HG03442 (cell line): Measurements from ENCODE around the gene CGN.
A peak's percentile ranks its signal among the peaks of the same experiment; 100 is the strongest.
"Not testable (repeated sequence)": the region's sequence is repeated elsewhere in the genome, so short reads cannot be mapped to it uniquely, and the experiment has no call there.

Source experiments
- ATAC-seq: cut with Tn5 transposase; IDR thresholded peaks from one replicate; pipeline ENCODE4 v1.9.1; 2021; ENCODE audit warnings: mild to moderate bottlenecking, moderate library complexity; ENCODE audit not compliant: unreplicated experiment

Gene CGN

DNA sequence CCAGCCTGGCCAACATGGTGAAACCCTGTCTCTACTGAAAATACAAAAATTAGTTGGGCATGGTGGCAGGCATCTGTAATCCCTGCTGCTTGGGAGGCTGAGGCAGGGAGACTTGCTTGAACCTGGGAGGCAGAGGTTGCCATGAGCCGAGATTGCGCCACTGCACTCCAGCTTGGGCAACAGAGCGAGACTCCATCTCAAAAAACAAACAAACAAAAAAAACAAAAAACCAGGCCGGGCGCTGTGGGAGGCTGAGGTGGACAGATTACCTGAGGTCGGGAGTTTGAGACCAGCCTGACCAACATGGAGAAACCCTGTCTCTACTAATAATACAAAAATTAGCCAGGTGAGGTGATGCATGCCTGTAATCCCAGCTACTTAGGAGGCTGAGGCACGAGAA is 11.2 kb downstream of the CGN start:
- ATAC-seq: not testable (repeated sequence)

DNA sequence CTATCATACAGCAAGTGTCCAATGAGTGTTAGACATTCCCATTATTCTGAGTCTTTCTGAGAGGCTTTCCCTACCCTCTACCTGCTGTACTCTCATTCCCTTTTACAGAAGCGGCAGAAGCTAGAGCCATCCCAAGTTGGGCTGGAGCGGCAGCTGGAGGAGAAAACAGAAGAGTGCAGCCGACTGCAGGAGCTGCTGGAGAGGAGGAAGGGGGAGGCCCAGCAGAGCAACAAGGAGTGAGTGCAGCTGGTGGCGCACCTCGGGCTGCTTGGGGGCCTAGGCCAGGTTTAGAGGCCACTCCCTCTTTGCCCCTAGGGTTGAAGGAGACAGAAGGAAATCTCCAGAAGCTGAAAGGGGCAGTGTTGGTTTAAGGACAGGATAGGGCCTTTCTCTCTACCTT is 12.1 kb downstream of the CGN start:
- no peak for ATAC-seq

DNA sequence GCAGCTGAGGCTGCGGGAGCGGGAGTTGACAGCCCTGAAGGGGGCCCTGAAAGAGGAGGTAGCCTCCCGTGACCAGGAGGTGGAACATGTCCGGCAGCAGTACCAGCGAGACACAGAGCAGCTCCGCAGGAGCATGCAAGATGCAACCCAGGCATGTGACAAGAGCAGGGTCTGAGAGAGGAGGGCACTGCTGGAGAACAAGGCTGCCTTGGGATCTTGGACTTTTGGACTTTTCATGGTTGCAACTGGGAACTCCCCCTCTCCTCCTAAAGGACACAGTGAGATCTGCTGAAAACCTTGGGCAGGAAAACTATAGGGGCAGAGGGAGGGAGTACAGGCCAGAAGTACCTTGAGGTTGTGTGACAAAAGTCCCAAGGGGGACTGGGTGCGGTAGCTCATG is 13.5 kb downstream of the CGN start:
- no peak for ATAC-seq

DNA sequence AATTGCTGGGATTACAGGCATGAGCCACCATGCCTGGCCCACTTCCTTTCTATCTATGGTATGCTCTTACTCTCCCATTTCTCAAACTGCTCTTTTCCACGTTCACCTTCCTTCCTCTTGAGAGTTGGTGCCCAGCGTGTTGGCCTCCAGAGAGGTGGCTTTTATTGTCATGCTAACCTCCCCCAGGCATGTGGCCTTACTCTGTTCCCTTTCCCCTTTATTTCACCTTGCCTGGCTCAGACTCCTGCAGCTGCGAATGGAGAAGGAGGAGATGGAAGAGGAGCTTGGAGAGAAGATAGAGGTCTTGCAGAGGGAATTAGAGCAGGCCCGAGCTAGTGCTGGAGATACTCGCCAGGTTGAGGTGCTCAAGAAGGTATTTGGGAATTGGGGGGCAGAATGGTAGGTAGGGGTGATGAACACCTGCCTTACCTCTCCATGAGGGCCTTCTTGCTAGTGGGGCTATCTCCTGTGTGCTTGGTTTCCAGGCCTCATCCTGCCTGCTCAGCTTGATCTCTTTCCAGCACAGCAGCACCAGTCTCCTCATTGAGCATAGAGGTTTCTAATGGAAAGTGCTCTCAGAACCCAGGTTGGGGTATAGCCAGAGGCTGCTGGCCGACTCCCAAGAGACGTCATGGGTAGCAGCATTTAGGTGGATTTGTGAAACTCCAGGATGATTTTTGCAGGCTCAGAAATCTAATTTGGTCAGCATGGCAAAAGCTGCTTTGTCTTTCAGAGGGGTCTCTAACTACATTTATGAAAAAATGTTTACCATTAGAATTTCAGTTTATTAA is 15.7 kb downstream of the CGN start:
- no peak for ATAC-seq

DNA sequence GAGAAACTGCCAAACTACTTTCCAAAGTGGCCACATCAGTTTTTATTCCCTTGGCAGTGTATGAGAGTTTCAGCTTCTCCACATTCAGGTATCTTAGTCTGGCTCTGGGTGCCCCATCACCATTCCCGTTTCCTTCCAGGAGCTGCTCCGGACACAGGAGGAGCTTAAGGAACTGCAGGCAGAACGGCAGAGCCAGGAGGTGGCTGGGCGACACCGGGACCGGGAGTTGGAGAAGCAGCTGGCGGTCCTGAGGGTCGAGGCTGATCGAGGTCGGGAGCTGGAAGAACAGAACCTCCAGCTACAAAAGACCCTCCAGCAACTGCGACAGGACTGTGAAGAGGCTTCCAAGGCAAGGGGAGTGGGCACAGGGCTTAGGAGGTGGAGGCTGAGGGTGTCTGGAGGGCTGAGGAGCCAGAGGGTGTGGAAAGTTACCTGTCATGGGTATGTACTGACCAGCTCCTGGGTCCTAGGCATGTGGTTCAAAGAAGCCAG is 18.1 kb downstream of the CGN start:
- no peak for ATAC-seq

GRCh38 chr1:151529781-151530180 is 18.6 kb downstream of the CGN start:
- ATAC-seq: no peak

DNA sequence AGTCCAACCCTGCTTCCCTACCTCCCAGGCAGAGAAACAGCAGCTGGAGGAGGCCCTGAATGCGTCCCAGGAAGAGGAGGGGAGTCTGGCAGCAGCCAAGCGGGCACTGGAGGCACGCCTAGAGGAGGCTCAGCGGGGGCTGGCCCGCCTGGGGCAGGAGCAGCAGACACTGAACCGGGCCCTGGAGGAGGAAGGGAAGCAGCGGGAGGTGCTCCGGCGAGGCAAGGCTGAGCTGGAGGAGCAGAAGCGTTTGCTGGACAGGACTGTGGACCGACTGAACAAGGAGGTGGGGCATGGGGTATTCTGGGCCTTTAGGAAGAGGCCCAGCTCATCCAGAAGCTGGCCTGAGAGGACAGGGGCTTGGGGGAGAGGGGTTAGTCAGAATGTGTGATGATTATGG is 19.3 kb downstream of the CGN start:
- ATAC-seq: no peak

DNA sequence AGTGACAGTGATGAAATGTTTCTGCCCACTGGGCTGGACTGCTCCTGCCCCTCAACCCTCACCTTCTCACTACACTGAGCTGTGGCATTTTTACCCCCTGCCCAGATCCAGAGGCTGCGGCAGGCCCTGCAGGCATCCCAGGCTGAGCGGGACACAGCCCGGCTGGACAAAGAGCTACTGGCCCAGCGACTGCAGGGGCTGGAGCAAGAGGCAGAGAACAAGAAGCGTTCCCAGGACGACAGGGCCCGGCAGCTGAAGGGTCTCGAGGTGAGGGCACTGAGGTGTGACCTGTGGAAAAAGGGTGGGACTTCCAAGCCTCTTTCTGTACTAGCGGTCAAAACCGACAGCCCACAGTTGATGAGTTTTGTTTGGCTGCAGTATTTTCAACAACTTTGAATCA is 22.7 kb downstream of the CGN start:
- no peak for ATAC-seq

GRCh38 chr1:151534662-151535278 is 23.6 kb downstream of the CGN start:
- ATAC-seq: no peak

DNA sequence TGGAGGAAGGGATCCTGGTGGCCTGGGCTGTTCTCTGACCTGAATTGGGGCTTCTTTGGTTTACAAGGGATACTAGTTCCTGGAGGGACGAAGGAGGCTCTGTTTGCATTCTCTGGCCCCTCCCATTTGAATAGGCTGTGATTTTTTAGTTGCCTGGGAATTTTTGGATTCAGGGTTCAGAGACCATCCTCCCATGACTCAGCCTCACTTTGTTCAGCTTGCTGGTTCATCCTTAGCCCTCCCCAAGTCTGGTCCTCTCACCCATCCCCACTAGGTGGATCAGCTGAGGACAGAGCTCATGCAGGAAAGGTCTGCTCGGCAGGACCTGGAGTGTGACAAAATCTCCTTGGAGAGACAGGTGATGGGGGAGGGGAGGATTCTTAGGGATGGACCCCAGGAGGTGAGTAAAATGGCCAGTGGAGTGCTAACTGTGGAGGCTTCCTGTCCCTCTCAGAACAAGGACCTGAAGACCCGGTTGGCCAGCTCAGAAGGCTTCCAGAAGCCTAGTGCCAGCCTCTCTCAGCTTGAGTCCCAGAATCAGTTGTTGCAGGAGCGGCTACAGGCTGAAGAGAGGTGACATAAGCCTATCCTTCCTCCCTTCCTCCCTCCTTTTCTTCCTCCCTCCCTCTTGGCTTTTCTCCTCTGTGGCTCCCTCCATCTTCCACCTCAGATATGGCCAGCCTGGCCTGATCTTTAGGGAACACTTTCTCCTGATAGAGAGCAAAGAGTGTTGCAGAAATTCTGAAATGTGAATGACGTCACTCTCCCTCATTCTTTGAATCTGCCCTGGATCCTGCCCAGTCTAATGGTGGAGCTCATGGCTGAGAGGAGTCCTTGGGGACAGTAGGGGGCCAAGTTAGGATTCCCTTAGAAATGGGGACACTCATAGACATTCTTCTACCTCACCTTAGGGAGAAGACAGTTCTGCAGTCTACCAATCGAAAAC is 24.4 kb downstream of the CGN start:
- no peak for ATAC-seq

DNA sequence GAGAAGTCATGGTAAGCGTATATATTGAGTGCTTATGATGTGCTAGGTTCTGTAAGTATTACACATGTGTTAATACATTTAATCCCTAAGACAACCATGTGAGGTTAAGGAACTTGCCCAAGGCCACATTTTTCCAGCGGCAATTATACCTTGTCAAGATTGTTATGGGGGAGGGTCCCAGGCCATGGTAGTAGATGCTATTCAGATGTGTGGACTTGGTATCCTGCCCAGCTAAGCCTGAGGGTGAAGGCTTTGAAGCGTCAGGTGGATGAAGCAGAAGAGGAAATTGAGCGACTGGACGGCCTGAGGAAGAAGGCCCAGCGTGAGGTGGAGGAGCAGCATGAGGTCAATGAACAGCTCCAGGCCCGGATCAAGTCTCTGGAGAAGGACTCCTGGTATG is 25.3 kb downstream of the CGN start:
- ATAC-seq: no peak

- ATAC-seq: no peak
Measured at GRCh38 chr1:151537112-151537511, 25.9 kb downstream of the CGN start.

DNA sequence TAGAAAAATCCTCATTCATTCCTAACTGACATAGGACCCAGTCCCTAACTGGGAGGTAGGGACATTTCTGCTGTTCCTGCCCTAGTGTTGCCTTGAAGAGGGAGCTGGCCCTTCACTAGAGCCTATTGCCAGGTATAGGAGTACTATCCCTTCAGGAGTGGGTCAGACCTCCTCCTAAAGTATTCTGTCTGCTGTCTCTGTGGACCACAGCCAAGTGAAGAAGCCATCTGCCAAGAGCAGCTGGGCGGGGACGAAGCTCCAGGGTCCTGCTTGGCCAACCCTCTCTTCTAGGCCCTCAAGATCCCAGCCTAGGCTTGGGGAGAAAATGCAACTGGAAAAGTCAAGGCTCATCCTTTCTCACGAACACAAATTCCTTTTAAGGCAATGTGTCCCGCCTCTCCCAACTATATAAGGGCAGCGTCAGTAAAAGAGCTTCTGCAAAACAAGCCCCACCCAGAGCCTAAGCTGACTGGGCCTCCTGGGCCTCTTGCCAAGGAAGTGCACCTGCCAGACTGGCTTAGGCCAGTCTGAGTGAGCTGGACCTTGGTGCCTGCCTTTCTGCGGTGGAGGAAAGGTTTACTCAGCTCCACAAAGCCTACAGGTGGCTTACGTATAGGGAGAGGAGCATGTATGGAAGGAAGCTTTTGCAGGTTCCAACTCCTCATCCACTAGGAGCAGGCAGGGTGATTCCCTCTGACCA is 28.3 kb downstream of the CGN start:
- peak; percentile 38 for ATAC-seq

DNA sequence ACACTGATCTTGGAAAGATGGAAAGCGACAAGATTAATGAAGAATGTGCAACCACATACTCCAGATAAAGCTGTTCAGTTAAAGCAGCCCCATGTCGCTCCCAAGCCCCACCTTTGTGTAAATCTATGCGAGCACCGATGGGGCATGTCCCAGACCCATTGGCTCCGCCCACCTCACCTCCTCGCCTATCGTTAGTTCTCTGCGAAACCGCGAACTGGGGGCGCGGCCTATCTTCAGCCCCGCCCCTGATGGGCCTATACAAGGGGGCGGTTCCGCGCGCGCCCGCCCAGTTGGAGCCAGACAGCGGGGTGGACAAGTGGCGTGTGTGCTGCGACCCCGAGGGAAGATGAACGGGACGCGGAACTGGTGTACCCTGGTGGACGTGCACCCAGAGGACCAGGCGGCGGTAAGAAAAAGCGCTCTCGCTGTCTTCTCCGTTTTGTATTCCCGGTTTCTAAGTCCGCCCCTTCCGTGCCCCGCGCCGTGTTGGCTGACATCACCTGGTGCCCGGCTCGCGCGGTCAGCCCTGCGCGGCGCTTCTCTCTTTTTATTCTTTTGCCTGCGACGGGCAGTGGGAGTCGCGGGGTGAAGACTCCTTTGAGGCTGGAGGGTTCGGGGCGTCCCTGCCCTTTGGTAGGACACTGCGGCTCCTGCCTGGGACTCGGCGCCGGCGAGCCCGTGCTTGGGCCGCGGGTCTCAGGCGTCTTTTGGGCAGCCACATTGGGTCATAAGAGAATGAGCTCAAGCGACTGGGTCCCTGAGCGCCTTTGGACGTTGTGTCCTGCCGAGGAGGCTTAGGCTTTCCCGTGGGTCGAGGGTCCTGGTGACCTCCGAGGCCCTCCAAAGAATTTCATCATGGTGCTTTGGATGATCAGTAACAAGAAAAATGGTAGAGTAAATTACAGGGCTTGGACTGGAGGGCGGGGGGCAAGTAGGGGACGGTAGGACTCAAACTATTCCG is 29.1 kb downstream of the CGN start, which contains the start of gene TUFT1:
TSS of gene TUFT1 (plus strand) at position 289 of the 961 bp plus-strand sequence. CDS start at position 347, 58 bp downstream.
- ATAC-seq: peak; percentile 91

DNA sequence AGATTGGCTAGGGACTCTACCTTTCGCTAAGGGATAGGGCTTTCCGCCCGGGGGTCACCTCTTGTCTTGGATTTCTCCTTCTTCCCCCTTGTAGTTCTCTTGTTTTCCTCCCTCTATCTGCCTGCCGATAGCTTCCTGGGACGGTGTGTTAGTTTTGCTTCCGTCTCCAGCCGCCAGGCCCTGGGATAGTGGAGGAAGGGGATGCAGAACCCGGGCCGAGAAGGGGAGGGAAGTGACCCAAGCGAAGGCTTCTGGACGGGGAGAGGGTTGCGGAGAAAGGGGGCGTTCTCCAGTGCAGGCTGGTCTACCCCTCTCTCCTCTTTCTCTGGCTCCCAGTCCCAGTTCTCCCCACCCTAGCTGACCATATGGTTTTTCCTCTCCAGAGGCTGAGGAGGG is 29.8 kb downstream of the CGN start:
- ATAC-seq: no peak

DNA sequence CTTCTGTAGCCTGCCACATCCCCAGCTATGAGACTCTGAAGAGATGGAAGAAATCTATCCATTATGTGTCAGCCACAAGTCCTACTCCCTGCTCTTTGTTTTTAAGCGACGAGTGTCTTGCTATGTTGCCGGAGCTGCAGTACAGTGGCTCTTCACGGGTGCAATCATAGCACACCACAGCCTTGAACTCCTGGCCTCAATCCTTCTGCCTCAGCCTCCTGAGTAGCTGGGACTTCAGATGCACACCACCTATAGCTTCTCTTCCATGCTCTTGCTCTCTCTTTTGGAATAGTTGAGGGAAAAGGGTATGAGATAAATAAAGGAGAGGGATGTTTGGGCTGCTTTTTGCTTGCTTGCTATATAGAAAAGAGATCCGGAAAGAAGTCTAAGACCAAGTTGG is 30.6 kb downstream of the CGN start:
- ATAC-seq: no peak

GRCh38 chr1:151542710-151543129 is 31.5 kb downstream of the CGN start:
- no peak for ATAC-seq

DNA sequence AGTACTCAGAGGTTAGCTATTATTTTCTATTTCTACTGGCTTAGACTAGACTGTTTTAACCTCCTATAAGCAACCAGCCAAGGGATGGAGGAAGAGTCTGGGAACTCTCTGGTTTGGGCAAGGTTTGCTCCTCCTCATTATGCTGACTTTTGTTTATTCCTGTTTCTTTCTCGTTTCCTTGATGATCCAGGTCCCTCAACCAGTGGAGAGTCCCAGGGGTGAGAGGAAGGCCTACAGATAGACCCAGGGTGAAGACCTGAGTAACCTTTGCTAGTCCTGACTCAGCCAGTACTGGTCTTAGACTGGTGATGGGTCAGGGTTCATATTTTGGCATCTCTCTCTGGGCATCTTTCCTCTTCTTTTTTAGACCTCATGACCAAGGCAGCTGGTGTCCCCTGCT is 34.4 kb downstream of the CGN start:
- no peak for ATAC-seq
